Peyer's patch (tissue), 4 donors: ENCODE measurements around the gene YKT6. TPM values are rescaled to one million over a fixed set of nuclear protein-coding genes. Genes with fewer than 3 reads are reported as not detected.

Experiments used
- DNase-seq, 3 donors: peaks; one replicate each; pipeline ENCODE4 v3.0.0-alpha.2; 2017 to 2019
- H3K27ac ChIP-seq, 4 donors: fragments of 200-600 bp; sonication (generic); one replicate each; pipeline ENCODE4 v1.5.1; 2016 to 2019
- H3K27me3 ChIP-seq, 2 donors: fragments of 200-600 bp; sonication (generic); one replicate each; pipeline ENCODE4 v1.5.1; 2019
- H3K36me3 ChIP-seq, 3 donors: fragments of 200-600 bp; sonication (generic); one replicate each; pipeline ENCODE4 v1.5.1; 2016 to 2019
- H3K4me1 ChIP-seq, 4 donors: fragments of 200-600 bp; sonication (generic); one replicate each; pipeline ENCODE4 v1.5.1; 2016 to 2019
- H3K4me3 ChIP-seq, 4 donors: fragments of 200-600 bp; sonication (generic); 1 replicate in 3 of 4; 2 replicates in 1 of 4; pipeline ENCODE4 v1.5.1; 2016 to 2019; ENCODE audit warnings: mild to moderate bottlenecking in 1 of 4
- H3K9me3 ChIP-seq, 4 donors: fragments of 200-600 bp; sonication (generic); one replicate each; pipeline ENCODE4 v1.5.1; 2016 to 2019; ENCODE audit warnings: mild to moderate bottlenecking in 1 of 4
- POLR2A ChIP-seq, 2 donors: fragments of 450-650 bp; IDR thresholded peaks; one replicate each; pipeline ENCODE4 v1.5.1; 2017; ENCODE audit warnings: antibody characterized with exemption in 2 of 2, mild to moderate bottlenecking in 2 of 2, moderate library complexity in 2 of 2
- total RNA-seq, 4 donors: library from RNA; depleted of rRNA; stranded (reverse); fragments of >200 nt; gene quantifications; one replicate each; pipeline ENCODE4 v1.1.0, GENCODE V29; 2016
- TF ChIP-seq, protein P1 (sequence below), 6 experiments: fragments of 450-650 bp in 4 of 6; fragments of 200-600 bp in 2 of 6; sonication (generic) in 1 of 6; IDR thresholded peaks; one replicate each; pipeline ENCODE4 v1.5.1; 2017 to 2019; ENCODE audit warnings: antibody characterized with exemption in 6 of 6, mild to moderate bottlenecking in 3 of 6, moderate library complexity in 1 of 6

The YKT6 gene
- total RNA-seq, 4 donors from 2014 or later = 55.2 to 76.5 (median 67.0) TPM

DNA sequence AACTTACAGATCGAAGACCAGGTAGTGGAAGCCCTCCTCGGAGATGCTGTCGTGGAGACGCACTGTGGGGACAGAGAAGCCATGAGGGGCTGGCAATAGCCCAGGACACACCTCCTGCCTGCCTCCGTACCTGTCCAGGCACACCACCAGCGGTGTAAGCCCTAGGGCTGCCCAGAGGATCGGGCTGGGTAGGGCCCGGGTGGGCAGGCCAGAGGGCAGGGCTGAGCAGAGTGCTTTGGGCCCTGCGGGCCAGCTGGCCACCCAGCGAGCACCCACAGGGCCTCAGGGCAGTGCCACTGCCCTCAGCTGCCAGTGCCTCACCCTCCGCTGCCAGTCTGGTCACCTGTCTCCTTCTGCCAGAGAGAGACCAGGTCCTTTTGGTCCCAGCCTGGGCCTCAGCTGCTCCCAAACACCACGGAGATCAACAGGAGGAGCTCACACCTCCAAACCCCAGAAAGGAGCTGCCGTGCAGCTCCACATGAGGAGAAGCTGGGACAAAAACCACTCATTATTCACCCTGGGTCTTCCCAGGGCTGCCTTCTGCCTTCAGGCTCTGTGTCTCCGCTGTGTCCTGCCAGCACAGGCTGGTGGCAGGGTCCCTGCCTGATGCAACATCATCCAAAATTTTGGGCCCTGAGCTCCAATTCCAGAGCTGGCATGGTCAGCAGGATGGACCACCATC, 58.2 kb downstream of the YKT6 start:
- Histone ChIP-seq H3K27ac (peak overlapping the region; percentile 12 to 72 (median 49)), H3K9me3 (no peaks in the 10 kb centered on the region), H3K4me1 (peaks cover 0 to 18% (median 11%) of the 10 kb centered on the region in 4 donors), H3K36me3 (no peaks in the 10 kb centered on the region), H3K4me3 (no peak overlapping the region), H3K27me3 (no peaks in the 10 kb centered on the region)
- DNase-seq = no peak
- TF ChIP-seq, protein P1, sequence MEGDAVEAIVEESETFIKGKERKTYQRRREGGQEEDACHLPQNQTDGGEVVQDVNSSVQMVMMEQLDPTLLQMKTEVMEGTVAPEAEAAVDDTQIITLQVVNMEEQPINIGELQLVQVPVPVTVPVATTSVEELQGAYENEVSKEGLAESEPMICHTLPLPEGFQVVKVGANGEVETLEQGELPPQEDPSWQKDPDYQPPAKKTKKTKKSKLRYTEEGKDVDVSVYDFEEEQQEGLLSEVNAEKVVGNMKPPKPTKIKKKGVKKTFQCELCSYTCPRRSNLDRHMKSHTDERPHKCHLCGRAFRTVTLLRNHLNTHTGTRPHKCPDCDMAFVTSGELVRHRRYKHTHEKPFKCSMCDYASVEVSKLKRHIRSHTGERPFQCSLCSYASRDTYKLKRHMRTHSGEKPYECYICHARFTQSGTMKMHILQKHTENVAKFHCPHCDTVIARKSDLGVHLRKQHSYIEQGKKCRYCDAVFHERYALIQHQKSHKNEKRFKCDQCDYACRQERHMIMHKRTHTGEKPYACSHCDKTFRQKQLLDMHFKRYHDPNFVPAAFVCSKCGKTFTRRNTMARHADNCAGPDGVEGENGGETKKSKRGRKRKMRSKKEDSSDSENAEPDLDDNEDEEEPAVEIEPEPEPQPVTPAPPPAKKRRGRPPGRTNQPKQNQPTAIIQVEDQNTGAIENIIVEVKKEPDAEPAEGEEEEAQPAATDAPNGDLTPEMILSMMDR (IDR thresholded peaks at IDR 0.05) = no peak
- no peak for TF ChIP-seq POLR2A (IDR thresholded peaks at IDR 0.05)

DNA sequence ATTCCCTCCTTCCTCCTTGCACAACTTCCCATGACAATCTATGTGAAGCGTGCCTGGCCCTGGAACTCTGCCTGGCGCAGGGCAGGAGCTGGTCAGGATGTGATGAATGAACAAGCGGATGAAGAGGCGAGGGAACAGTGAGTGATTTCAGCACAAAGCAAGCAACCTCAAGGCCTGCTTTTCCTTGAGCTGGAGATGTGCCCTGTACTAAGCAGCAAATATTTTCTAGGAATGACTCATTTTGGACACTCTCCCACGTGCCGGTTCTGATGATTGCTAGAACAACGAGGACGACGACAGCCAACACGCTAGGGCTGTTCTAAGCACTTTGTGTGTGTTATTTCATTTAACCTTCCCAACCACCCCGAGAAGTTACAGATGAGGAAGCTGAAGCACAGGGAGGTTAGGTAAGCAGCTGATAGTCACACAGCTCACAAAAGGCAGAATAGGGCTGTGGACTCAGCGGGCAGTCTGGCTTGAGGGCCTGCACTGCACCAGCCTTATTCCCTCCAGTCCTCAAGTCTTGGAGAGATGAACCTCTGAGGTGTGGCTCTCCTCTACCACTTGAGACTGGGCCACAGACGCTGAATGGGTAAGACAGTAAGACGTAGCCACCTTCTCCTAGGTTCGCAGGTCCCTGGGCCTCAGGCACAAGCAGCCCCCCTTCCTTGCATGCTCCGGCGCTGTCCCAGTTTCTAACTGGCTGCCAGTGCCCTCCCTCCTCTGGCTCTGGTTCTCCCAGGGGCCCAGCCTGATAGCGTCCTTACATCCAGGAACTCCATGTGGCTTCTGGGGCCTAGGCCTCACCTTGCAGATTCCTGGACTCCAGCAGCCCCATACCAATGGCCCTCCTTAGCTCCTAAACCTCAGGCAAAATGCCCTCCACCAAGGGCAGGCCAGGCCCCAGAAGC, 59.0 kb downstream of the YKT6 start:
- Histone ChIP-seq H3K4me3 (no peak overlapping the region), H3K36me3 (no peaks in the 10 kb centered on the region), H3K27ac (peak overlapping the region in 2 of 4 donors; percentile 32 to 72), H3K27me3 (no peaks in the 10 kb centered on the region), H3K9me3 (no peaks in the 10 kb centered on the region), H3K4me1 (peaks cover 0 to 18% (median 11%) of the 10 kb centered on the region in 4 donors)
- no peak for TF ChIP-seq POLR2A (IDR thresholded peaks at IDR 0.05)
- TF ChIP-seq, protein P1 (IDR thresholded peaks at IDR 0.05) = no peak
- peak in 1 of 3 donors; percentile 50 for DNase-seq

DNA sequence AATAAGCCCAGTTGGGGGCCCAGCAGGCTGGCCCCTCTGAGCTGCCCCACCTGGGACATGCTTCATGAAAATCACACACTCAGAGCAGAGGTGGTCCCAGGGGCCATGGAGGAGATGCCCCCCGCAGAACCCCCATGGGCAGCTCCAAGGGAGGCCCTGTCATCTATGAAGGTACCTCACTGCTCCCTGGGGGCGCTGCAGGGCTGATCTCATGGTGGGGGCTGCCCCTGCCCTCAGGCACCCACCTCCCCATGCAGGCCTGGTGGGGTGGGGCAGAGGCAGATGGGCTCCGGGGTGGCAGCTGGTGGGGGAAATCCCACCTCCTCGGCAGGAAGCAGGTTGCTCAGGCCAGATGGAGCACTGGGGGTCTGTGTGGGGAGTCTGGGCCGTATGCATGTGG, 60.5 kb downstream of the YKT6 start:
- Histone ChIP-seq H3K27me3 (no peaks in the 10 kb centered on the region), H3K9me3 (no peaks in the 10 kb centered on the region), H3K27ac (no peak overlapping the region), H3K4me3 (no peak overlapping the region), H3K4me1 (peaks cover 0 to 18% (median 11%) of the 10 kb centered on the region in 4 donors), H3K36me3 (no peaks in the 10 kb centered on the region)
- no peak for TF ChIP-seq POLR2A (IDR thresholded peaks at IDR 0.05)
- TF ChIP-seq, protein P1 (IDR thresholded peaks at IDR 0.05) = no peak
- DNase-seq = no peak

DNA sequence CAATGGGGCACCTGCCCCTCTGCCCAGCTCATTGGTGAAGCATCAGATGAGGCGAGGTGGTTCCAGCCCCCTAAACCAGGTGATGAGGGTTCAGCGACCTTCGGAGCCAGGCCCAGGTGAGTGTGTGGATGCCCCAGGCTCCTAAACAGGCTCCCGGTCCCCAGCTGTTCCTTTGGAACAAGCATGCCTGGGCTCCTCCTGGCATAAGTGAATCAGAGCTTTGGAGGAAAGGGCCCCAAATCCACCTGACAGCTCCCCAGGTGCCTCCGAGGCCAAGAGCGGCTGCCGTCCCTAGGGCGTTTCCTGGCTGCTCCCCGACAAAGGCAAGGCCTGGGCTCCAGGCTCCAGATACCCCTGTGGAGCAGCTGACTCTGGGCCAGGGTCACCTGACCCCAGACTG, 61.3 kb downstream of the YKT6 start:
- Histone ChIP-seq H3K9me3 (no peaks in the 10 kb centered on the region), H3K27ac (no peak overlapping the region), H3K4me3 (no peak overlapping the region), H3K27me3 (no peaks in the 10 kb centered on the region), H3K36me3 (no peaks in the 10 kb centered on the region), H3K4me1 (peaks cover 0 to 18% (median 11%) of the 10 kb centered on the region in 4 donors)
- TF ChIP-seq, protein P1 (IDR thresholded peaks at IDR 0.05) = no peak
- TF ChIP-seq POLR2A (IDR thresholded peaks at IDR 0.05) = no peak
- DNase-seq = no peak

DNA sequence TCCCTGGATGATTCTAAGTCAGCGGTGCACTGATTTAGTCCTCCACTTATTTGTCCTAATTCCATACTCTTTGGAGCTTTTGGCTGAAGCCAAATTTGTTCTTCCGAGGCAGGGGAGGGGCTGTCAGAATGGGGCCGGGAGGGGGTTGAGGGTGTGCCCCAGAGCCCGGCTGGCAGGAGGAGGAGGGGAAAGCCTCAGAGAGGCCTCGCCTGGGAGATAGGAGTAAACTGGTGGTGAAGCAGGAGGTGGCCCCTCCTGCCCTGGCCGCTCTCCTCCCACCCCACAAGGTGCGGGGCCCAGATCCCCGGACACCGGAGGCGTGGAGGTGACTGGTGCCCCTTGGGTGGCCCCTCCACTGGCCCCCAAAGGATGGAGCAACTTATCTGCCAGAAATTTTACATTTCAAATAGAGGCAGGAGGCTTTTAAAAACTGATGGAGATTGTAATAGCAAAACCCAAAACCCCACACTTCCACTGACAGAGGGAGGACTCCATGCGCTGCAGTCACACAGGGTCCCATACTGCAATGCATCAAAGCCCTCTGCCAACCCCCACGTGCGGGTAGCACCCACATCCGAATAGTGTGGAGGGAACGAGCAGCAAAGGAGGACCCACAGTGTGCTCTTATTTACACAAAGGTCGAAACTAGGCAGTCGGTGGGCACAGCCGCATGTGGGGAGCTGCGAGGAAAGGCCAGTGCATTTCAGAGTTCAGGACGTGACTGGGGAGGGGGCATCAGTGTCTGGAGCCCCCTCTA, 62.7 kb downstream of the YKT6 start:
- H3K9me3 ChIP-seq = no peaks in the 10 kb centered on the region

More for the DNA sequence above, 62.7 kb downstream of the YKT6 start:
- H3K4me3 ChIP-seq = no peak overlapping the region
- H3K27ac ChIP-seq = no peak overlapping the region
- DNase-seq = no peak
- TF ChIP-seq POLR2A (IDR thresholded peaks at IDR 0.05) = no peak
- TF ChIP-seq, protein P1 (IDR thresholded peaks at IDR 0.05) = no peak
- H3K4me1 ChIP-seq = peaks cover 0 to 6% (median 4%) of the 10 kb centered on the region in 4 donors
- no peaks in the 10 kb centered on the region for H3K27me3 ChIP-seq
- H3K36me3 ChIP-seq = no peaks in the 10 kb centered on the region
